Stomach smooth muscle (tissue), 2 donors: ENCODE data around the gene UCHL5.

ENCODE experiments used
- H3K27ac ChIP-seq: one replicate; pipeline ENCODE4 v1.7.0; 2013; ENCODE audit warnings: mild to moderate bottlenecking, low read length, inconsistent platforms
- H3K27me3 ChIP-seq, 2 donors: one replicate each; pipeline ENCODE4 v1.7.0; 2013; ENCODE audit warnings: low read length in 2 of 2; ENCODE audit not compliant: insufficient read depth in 2 of 2, control insufficient read depth in 1 of 2
- H3K36me3 ChIP-seq, 2 donors: one replicate each; pipeline ENCODE4 v1.7.0; 2013; ENCODE audit warnings: low read length in 2 of 2; ENCODE audit not compliant: control insufficient read depth in 2 of 2, insufficient read depth in 2 of 2
- H3K4me1 ChIP-seq: one replicate; pipeline ENCODE4 v1.7.0; 2013; ENCODE audit warnings: low read length; ENCODE audit not compliant: control insufficient read depth, insufficient read depth
- H3K4me3 ChIP-seq, 2 donors: one replicate each; pipeline ENCODE4 v1.7.0; 2013; ENCODE audit warnings: low read length in 2 of 2
- H3K9ac ChIP-seq, 2 donors: one replicate each; pipeline ENCODE4 v1.7.0; 2013; ENCODE audit warnings: low read length in 2 of 2, mild to moderate bottlenecking in 1 of 2
- H3K9me3 ChIP-seq, 2 donors: one replicate each; pipeline ENCODE4 v1.7.0; 2013; ENCODE audit warnings: low read length in 2 of 2; ENCODE audit not compliant: control insufficient read depth in 2 of 2
- donor health status: healthy.
- donor health status: Pancreatic carcinoma.

UCHL5 gene

DNA sequence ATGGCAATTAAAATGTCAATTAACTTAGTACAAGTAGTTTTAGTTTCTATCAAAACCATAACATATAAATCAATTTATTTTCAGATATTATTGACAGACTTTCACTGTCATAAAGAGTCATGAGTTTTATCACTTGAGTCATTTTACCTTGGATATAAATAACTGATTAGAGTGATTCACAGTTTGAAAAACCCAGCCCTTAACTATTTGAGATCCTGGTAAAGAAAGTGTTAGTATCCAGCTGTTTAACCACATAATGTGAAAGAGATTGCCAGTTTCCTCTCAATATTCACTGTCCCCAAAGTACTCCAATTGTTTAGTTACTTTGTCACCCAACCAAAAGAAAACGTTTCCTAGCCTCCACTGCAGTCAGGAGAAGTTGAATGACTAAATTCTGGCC lies 91.3 kb downstream of the UCHL5 start:
- H3K4me1 ChIP-seq = no peaks in the 10 kb centered on the region
- H3K27me3 ChIP-seq = no peaks in the 10 kb centered on the region
- no peak overlapping the region for H3K9ac ChIP-seq
- no peaks in the 10 kb centered on the region for H3K36me3 ChIP-seq
- no peak overlapping the region for H3K4me3 ChIP-seq
- no peaks in the 10 kb centered on the region for H3K9me3 ChIP-seq
- no peak overlapping the region for H3K27ac ChIP-seq

DNA sequence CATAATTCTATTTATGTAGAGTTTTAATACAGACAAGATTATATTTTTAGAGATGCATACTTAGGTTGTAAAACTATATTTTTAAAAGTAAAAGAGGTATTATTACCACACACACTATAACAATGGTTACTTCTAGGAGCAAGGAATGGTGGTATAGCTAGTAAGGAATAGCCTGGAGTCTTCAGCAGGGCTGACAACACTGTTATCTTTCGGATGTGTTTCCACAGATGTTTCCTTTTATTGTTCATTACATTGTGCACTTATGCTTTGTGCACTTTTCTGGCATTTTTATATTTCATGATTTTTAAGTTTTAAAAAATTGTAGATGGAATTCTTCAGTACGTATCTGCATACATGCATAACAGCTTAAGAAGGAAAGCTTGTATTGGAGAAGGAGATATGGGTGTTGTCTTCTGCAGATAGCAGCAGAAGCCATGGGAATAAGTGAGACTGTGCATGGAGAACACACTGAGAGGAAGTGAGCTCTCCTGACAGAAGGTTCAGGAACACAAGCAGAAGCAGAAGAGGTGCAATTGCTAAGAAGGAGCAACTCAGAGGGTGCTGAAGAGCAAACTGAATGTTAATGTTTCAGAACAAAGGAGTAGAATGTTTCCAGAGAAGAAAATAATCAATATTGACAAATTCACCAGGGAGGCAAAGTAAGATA lies 91.8 kb downstream of the UCHL5 start:
- Histone ChIP-seq H3K4me3 (no peak overlapping the region), H3K9ac (no peak overlapping the region), H3K4me1 (no peaks in the 10 kb centered on the region), H3K27ac (no peak overlapping the region), H3K36me3 (no peaks in the 10 kb centered on the region), H3K27me3 (no peaks in the 10 kb centered on the region), H3K9me3 (no peaks in the 10 kb centered on the region)

DNA sequence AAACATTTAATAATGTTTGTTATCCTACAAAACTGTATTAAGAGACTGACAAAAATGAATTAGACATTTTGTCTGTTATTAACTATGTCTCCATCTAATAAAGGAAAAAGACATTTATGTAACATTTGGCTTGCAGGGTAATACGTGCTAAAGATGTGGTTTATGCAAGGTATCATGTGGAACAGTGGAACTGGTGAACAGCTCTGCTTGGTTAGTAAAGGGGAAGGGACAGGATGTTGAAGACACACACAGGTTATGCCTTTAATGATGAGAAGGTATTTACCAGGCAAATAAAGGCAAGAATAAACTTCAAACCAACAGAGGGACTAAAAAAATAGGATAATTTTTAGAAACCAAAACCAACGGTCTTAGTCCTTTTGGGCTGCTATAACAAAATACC lies 93.1 kb downstream of the UCHL5 start:
- no peaks in the 10 kb centered on the region for H3K36me3 ChIP-seq
- H3K4me1 ChIP-seq = no peaks in the 10 kb centered on the region
- H3K27me3 ChIP-seq = no peaks in the 10 kb centered on the region
- no peaks in the 10 kb centered on the region for H3K9me3 ChIP-seq
- H3K4me3 ChIP-seq = no peak overlapping the region
- no peak overlapping the region for H3K9ac ChIP-seq
- H3K27ac ChIP-seq = no peak overlapping the region

DNA sequence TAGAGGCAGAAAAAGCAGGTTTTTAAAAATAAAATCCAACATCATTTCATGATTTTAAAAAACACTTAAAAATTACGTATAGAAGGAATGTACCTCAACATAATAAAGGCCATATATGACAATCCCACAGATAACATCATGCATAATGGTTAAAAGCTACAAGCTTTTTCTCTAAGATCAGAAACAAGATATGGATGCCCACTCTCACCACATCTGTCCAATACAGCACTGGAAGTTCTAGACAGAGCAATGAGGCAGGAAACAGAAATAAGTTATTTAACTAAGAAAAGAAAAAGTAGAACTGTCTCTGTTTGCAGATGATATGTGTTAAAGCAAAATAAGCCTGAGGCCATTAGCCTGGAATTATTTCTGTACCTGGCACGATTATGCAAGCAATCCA lies 96.3 kb downstream of the UCHL5 start:
- Histone ChIP-seq H3K27ac (no peak overlapping the region), H3K4me3 (no peak overlapping the region), H3K9ac (no peak overlapping the region), H3K27me3 (no peaks in the 10 kb centered on the region), H3K9me3 (no peaks in the 10 kb centered on the region), H3K36me3 (no peaks in the 10 kb centered on the region), H3K4me1 (no peaks in the 10 kb centered on the region)
